Measurements from ENCODE around the gene VIM. TPM values are rescaled to one million over a fixed set of nuclear protein-coding genes. Genes with fewer than 3 reads are reported as not detected.

Gene VIM
- total RNA-seq, 1 experiment from 2014 or later, result 50.4 TPM

- peaks cover 25% of the 10 kb centered on the region for H3K4me1 ChIP-seq
- H3K27me3 ChIP-seq (replicated peaks; ENCODE audit: control insufficient read depth, insufficient read depth, low read length), result no peaks in the 10 kb centered on the region
- H3K36me3 ChIP-seq (ENCODE audit: control insufficient read depth, insufficient read depth, low read length), result no peaks in the 10 kb centered on the region
- ChIA-PET POLR2A (no interaction called here), CTCF (no interaction called here)
- H3K4me1 Mint-ChIP-seq (ENCODE audit: low read depth, unreplicated experiment), result peaks cover 36% of the 10 kb centered on the region
- H3K27ac Mint-ChIP-seq (ENCODE audit: unreplicated experiment), result no peak overlapping the region
- DNase-seq, result no peak
- no peak overlapping the region for H3K4me3 Mint-ChIP-seq (ENCODE audit: unreplicated experiment)
- H3K27me3 Mint-ChIP-seq (ENCODE audit: insufficient read depth, unreplicated experiment), result no peaks in the 10 kb centered on the region
- intact Hi-C loops (cut with micrococcal nuclease; ENCODE audit: unreplicated experiment), result no loop called here
- BruUV-seq (replicated peaks), result no TSS peak
- H3K36me3 Mint-ChIP-seq (ENCODE audit: insufficient read depth, unreplicated experiment), result peaks cover 11% of the 10 kb centered on the region
- no peaks in the 10 kb centered on the region for H3K9me3 ChIP-seq
- H3K4me3 ChIP-seq (ENCODE audit: low read depth, low read length), result no peak overlapping the region
- TF ChIP-seq CTCF (IDR thresholded peaks at IDR 0.05; ENCODE audit: insufficient read depth in 1 of 2, low read depth in 1 of 2, low read length in 1 of 2, severe bottlenecking in 1 of 2, unreplicated experiment in 1 of 2), result no peak
- H3K9me3 Mint-ChIP-seq (ENCODE audit: unreplicated experiment), result peaks cover 9% of the 10 kb centered on the region
Measured at GRCh38 chr10:17203416-17203815, 24.6 kb upstream of the VIM start.

GRCh38 chr10:17206210-17206709 is 21.8 kb upstream of the VIM start:
- Mint-ChIP-seq H3K27me3 (ENCODE audit: insufficient read depth, unreplicated experiment) (no peaks in the 10 kb centered on the region), H3K27ac (ENCODE audit: unreplicated experiment) (no peak overlapping the region), H3K4me3 (ENCODE audit: unreplicated experiment) (no peak overlapping the region), H3K4me1 (ENCODE audit: low read depth, unreplicated experiment) (peaks cover 33% of the 10 kb centered on the region), H3K9me3 (ENCODE audit: unreplicated experiment) (peaks cover 9% of the 10 kb centered on the region), H3K36me3 (ENCODE audit: insufficient read depth, unreplicated experiment) (peaks cover 7% of the 10 kb centered on the region)
- no TSS peak for BruUV-seq (replicated peaks)
- H3K4me3 ChIP-seq (ENCODE audit: low read depth, low read length), result no peak overlapping the region
- DNase-seq, result no peak
- no peaks in the 10 kb centered on the region for H3K36me3 ChIP-seq (ENCODE audit: control insufficient read depth, insufficient read depth, low read length)
- peaks cover 47% of the 10 kb centered on the region for H3K4me1 ChIP-seq
- no peaks in the 10 kb centered on the region for H3K9me3 ChIP-seq
- CTCF ChIA-PET, result no interaction called here
- POLR2A ChIA-PET, result no interaction called here
- no peaks in the 10 kb centered on the region for H3K27me3 ChIP-seq (replicated peaks; ENCODE audit: control insufficient read depth, insufficient read depth, low read length)
- TF ChIP-seq CTCF (IDR thresholded peaks at IDR 0.05; ENCODE audit: insufficient read depth in 1 of 2, low read depth in 1 of 2, low read length in 1 of 2, severe bottlenecking in 1 of 2, unreplicated experiment in 1 of 2), result no peak
- intact Hi-C loops (cut with micrococcal nuclease; ENCODE audit: unreplicated experiment), result no loop called here

- no peaks in the 10 kb centered on the region for H3K9me3 Mint-ChIP-seq (ENCODE audit: unreplicated experiment)
- ChIA-PET CTCF (no interaction called here), POLR2A (no interaction called here)
- peaks cover 31% of the 10 kb centered on the region for H3K4me1 Mint-ChIP-seq (ENCODE audit: low read depth, unreplicated experiment)
- no peak overlapping the region for H3K4me3 Mint-ChIP-seq (ENCODE audit: unreplicated experiment)
- no TSS peak for BruUV-seq (replicated peaks)
- H3K36me3 Mint-ChIP-seq (ENCODE audit: insufficient read depth, unreplicated experiment), result no peaks in the 10 kb centered on the region
- H3K27me3 Mint-ChIP-seq (ENCODE audit: insufficient read depth, unreplicated experiment), result no peaks in the 10 kb centered on the region
- no peaks in the 10 kb centered on the region for H3K9me3 ChIP-seq
- no peaks in the 10 kb centered on the region for H3K36me3 ChIP-seq (ENCODE audit: control insufficient read depth, insufficient read depth, low read length)
- intact Hi-C loops (cut with micrococcal nuclease; ENCODE audit: unreplicated experiment), result no loop called here
- H3K4me1 ChIP-seq, result peaks cover 39% of the 10 kb centered on the region
- no peak overlapping the region for H3K4me3 ChIP-seq (ENCODE audit: low read depth, low read length)
- TF ChIP-seq CTCF (IDR thresholded peaks at IDR 0.05; ENCODE audit: insufficient read depth in 1 of 2, low read depth in 1 of 2, low read length in 1 of 2, severe bottlenecking in 1 of 2, unreplicated experiment in 1 of 2), result no peak
- H3K27me3 ChIP-seq (replicated peaks; ENCODE audit: control insufficient read depth, insufficient read depth, low read length), result no peaks in the 10 kb centered on the region
- H3K27ac Mint-ChIP-seq (ENCODE audit: unreplicated experiment), result no peak overlapping the region
- no peak for DNase-seq
Measured at GRCh38 chr10:17208476-17208875, 19.6 kb upstream of the VIM start.

All from Caco-2 (cell line).